ENCODE measurements around the gene NGRN. TPM values are rescaled to one million over a fixed set of nuclear protein-coding genes. Genes with fewer than 3 reads are reported as not detected.

The NGRN gene
- total RNA-seq, 1 experiment from 2014 or later: 70.5 TPM

DNA sequence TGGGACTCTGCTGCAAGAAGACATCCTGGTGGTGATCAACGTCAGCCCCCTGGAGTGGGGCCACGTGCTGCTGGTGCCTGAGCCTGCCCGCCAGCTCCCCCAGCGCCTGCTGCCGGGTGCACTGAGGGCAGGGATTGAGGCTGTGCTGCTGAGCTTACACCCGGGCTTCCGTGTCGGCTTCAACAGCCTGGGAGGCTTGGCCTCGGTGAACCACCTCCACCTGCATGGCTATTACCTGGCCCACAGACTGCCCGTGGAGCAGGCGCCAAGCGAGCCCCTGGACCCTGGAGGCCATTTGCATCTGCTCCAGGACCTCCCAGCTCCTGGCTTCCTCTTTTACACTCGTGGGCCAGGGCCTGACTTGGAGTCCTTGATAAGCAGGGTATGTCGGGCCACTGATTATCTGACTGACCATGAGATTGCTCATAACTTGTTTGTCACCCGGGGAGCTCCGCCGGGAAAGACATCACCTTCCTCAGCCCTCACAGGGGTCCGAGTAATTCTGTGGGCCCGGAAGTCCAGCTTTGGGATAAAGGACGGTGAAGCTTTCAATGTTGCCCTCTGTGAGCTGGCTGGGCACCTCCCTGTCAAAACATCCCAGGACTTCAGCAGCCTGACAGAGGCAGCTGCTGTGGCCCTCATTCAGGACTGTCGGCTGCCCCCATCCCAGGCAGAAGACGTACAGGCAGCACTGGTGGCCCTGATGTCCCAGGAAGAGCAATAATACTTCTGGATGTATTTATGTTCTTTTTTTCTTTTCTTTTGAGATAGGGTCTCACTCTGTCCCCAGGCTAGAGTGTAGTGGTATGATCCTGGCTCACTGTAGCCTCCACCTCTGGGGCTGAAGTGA is 23.9 kb upstream of the NGRN start:
- H3K27me3 Mint-ChIP-seq (ENCODE audit: insufficient read depth, unreplicated experiment): no peaks in the 10 kb centered on the region
- H3K4me1 Mint-ChIP-seq (ENCODE audit: insufficient read depth, unreplicated experiment): no peaks in the 10 kb centered on the region
- no TSS peak for BruUV-seq (replicated peaks)
- no peak overlapping the region for H3K27ac Mint-ChIP-seq (ENCODE audit: low read depth, unreplicated experiment)
- peaks cover 17% of the 10 kb centered on the region for H3K36me3 Mint-ChIP-seq (ENCODE audit: insufficient read depth, unreplicated experiment)
- no peaks in the 10 kb centered on the region for H3K9me3 Mint-ChIP-seq (ENCODE audit: unreplicated experiment)
- ChIA-PET CTCF (interaction anchor here (0.6 to 0.9 kb wide), 2 partner anchors 50 to 377 kb away, joined by 3 to 4 read pairs; no protein-coding TSS in a partner anchor), POLR2A (interaction anchor here (0.9 kb wide), 1 partner anchor 8 kb away, joined by 3 read pairs; the partner anchor contains the start of genes CIB1 and GDPGP1)
- TF ChIP-seq, protein P1, sequence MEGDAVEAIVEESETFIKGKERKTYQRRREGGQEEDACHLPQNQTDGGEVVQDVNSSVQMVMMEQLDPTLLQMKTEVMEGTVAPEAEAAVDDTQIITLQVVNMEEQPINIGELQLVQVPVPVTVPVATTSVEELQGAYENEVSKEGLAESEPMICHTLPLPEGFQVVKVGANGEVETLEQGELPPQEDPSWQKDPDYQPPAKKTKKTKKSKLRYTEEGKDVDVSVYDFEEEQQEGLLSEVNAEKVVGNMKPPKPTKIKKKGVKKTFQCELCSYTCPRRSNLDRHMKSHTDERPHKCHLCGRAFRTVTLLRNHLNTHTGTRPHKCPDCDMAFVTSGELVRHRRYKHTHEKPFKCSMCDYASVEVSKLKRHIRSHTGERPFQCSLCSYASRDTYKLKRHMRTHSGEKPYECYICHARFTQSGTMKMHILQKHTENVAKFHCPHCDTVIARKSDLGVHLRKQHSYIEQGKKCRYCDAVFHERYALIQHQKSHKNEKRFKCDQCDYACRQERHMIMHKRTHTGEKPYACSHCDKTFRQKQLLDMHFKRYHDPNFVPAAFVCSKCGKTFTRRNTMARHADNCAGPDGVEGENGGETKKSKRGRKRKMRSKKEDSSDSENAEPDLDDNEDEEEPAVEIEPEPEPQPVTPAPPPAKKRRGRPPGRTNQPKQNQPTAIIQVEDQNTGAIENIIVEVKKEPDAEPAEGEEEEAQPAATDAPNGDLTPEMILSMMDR (IDR thresholded peaks at IDR 0.05; ENCODE audit: unreplicated experiment): no peak
- intact Hi-C loops (cut with micrococcal nuclease): no loop called here
- DNase-seq (ENCODE audit: unreplicated experiment): no peak
- H3K4me3 Mint-ChIP-seq (ENCODE audit: unreplicated experiment): no peak overlapping the region

DNA sequence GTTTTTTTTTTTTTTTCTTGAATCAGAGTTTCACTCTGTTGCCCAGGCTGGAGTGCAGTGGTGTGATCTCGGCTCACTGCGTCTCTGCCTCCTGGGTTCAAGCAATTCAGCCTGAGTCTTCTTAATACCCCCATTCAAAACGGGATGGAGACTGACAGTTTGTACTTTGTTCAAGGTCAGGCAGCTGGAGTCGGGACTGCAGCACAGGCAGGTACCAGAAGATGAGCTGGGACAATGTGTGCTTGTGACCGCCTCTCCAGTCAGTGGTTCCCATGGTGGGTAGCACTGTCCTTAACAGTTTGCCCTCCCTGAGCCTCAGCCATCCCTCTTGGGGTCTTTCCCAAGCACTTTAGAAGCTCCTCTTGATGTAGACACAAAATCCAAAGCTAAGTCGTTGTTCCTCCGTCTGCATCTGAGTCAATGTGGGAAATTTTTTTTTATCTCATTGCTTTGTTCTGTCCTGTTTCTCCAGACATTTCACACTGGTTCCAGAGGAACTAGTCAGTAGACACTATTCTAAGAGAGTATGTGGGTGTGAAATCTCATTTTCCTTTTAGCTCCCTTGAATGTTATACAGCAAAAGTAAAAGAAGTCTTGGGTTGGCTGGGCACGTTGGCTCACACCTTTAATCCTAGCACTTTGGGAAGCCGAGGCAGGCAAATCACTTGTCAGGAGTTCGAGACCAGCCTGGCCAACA is 21.4 kb upstream of the NGRN start:
- Mint-ChIP-seq H3K27ac (ENCODE audit: low read depth, unreplicated experiment) (no peak overlapping the region), H3K36me3 (ENCODE audit: insufficient read depth, unreplicated experiment) (peaks cover 7% of the 10 kb centered on the region), H3K4me3 (ENCODE audit: unreplicated experiment) (no peak overlapping the region), H3K9me3 (ENCODE audit: unreplicated experiment) (no peaks in the 10 kb centered on the region), H3K27me3 (ENCODE audit: insufficient read depth, unreplicated experiment) (no peaks in the 10 kb centered on the region), H3K4me1 (ENCODE audit: insufficient read depth, unreplicated experiment) (no peaks in the 10 kb centered on the region)
- TF ChIP-seq, protein P1 (IDR thresholded peaks at IDR 0.05; ENCODE audit: unreplicated experiment): no peak
- ChIA-PET POLR2A (no interaction called here), CTCF (interaction anchor here (0.6 kb wide), 3 partner anchors 56 to 959 kb away, joined by 3 read pairs; no protein-coding TSS in a partner anchor)
- no peak for DNase-seq (ENCODE audit: unreplicated experiment)
- intact Hi-C loops (cut with micrococcal nuclease): no loop called here
- no TSS peak for BruUV-seq (replicated peaks)

DNA sequence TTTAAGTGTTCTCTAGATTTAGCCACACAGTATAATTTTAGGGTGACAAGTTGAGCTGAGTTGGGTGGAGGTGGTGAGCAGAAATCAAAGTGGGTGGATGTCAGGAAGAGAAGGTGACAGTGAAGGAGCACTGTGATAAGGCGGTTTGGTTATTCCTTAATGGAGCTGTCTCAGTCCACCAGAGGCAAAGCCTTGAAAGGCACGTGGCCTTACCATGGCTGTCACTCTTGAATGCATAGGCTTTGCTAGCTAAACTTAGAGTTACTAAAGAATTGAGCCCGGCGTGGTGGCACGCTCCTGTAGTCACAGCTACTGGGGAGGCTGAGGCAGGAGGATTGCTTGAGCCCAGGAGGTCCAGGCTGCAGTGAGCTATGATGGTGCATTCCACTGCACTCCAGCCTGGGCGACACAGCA is 16.7 kb upstream of the NGRN start:
- Mint-ChIP-seq H3K4me3 (ENCODE audit: unreplicated experiment) (peak overlapping the region; percentile 74), H3K27ac (ENCODE audit: low read depth, unreplicated experiment) (no peak overlapping the region), H3K9me3 (ENCODE audit: unreplicated experiment) (no peaks in the 10 kb centered on the region), H3K4me1 (ENCODE audit: insufficient read depth, unreplicated experiment) (no peaks in the 10 kb centered on the region), H3K27me3 (ENCODE audit: insufficient read depth, unreplicated experiment) (no peaks in the 10 kb centered on the region), H3K36me3 (ENCODE audit: insufficient read depth, unreplicated experiment) (no peaks in the 10 kb centered on the region)
- no peak for DNase-seq (ENCODE audit: unreplicated experiment)
- POLR2A ChIA-PET: interaction anchor here (0.6 to 4.7 kb wide), 9 partner anchors 11 to 477 kb away, joined by 3 to 33 read pairs (median 3); partner anchors contain the start of genes CIB1, GDPGP1 and NGRN
- CTCF ChIA-PET: interaction anchor here (0.6 to 2.7 kb wide), 7 partner anchors 12 to 365 kb away, joined by 3 to 15 read pairs (median 4); partner anchors contain the start of gene CIB1
- TF ChIP-seq, protein P1 (IDR thresholded peaks at IDR 0.05; ENCODE audit: unreplicated experiment): no peak
- intact Hi-C loops (cut with micrococcal nuclease): no loop called here
- BruUV-seq (replicated peaks): no TSS peak

Measured in MCF 10A (cell line).